K562 (cell line): ENCODE measurements around the gene CNBD2.

Source experiments
- ATF2 ChIP-seq: sonication (generic); formaldehyde crosslinking; IDR thresholded peaks from 2 replicates; pipeline ENCODE4 v1.8.1; 2022; ENCODE audit warnings: missing genetic modification reagents
- EZH2 ChIP-seq: IDR thresholded peaks from 2 replicates; pipeline ENCODE4 v1.6.1; 2012; ENCODE audit warnings: low read depth, mild to moderate bottlenecking, inconsistent platforms, low read length, borderline replicate concordance
- GABPB1 ChIP-seq: sonication (generic); formaldehyde crosslinking; IDR thresholded peaks from 2 replicates; pipeline ENCODE4 v1.8.0; 2022; ENCODE audit warnings: mild to moderate bottlenecking, missing genetic modification reagents
- HLTF ChIP-seq: fragments of 450-650 bp; IDR thresholded peaks from 2 replicates; pipeline ENCODE4 v1.6.1; 2016
- IFI16 ChIP-seq: fragments of 250-450 bp; sonication (Bioruptor Pico); IDR thresholded peaks from 2 replicates; pipeline ENCODE4 v2.1.2; 2022; ENCODE audit warnings: mild to moderate bottlenecking, inconsistent platforms
- PYGO2 ChIP-seq: fragments of 450-650 bp; IDR thresholded peaks from 2 replicates; pipeline ENCODE4 v1.6.1; 2016; ENCODE audit warnings: mild to moderate bottlenecking, missing genetic modification characterization, moderate library complexity, missing compliant biosample characterization
- ZNF23 ChIP-seq: fragments of 250-450 bp; sonication (Bioruptor Pico); IDR thresholded peaks from 2 replicates; pipeline ENCODE4 v1.4.0; 2020; ENCODE audit warnings: mild to moderate bottlenecking
- ZZZ3 ChIP-seq: fragments of 450-650 bp; IDR thresholded peaks from 2 replicates; pipeline ENCODE4 v1.6.1; 2016; ENCODE audit warnings: antibody characterized with exemption, mild to moderate bottlenecking, moderate library complexity

- TF ChIP-seq ZNF23 (no peak), ZZZ3 (no peak), EZH2 (no peak), ATF2 (no peak), GABPB1 (CRISPR knock-in tag) (no peak), PYGO2 (no peak), IFI16 (CRISPR knock-in tag) (no peak), HLTF (no peak)
These were observed 68.3 kb downstream of the CNBD2 start for GRCh38 chr20:36036688-36037087.
